CD4-positive, alpha-beta T cell (primary cell): Measurements from ENCODE around the gene ATL3. TPM values are rescaled to one million over a fixed set of nuclear protein-coding genes. Genes with fewer than 3 reads are reported as not detected.

Experiments
- ATAC-seq: fragments of 200-7000 bp; cut with Tn5 transposase; one replicate; pipeline ENCODE4 v1.10.0; 2022; ENCODE audit warnings: mild to moderate bottlenecking; ENCODE audit not compliant: poor library complexity
- CTCF ChIA-PET: fragments of 350-600 bp; sonication (Branson Sonifier 250); formaldehyde crosslinking; loops from one replicate; lab custom pipeline; 2021; ENCODE audit warnings: antibody characterized with exemption, inconsistent platforms; lab: Charles Lee
- POLR2A ChIA-PET: fragments of 350-600 bp; sonication (Branson Sonifier 250); formaldehyde crosslinking; loops from one replicate; lab custom pipeline; 2021; ENCODE audit warnings: antibody characterized with exemption, inconsistent platforms; lab: Charles Lee
- DNase-seq, 14 experiments: peaks; one replicate each; pipeline ENCODE4 v3.0.0-alpha.2; 2013 to 2020; ENCODE audit warnings: mixed read lengths in 2 of 14
- H3K27ac ChIP-seq, 2 donors: one replicate each; pipeline versions ENCODE4 v1.5.1 to v1.7.0; 2013; ENCODE audit warnings: low read length in 2 of 2, low read depth in 1 of 2, mild to moderate bottlenecking in 1 of 2
- H3K27me3 ChIP-seq, 2 experiments: 1 replicate in 1 of 2; 2 replicates in 1 of 2; pipeline versions ENCODE4 v1.6.1 to v1.7.0; 2013; ENCODE audit warnings: low read length in 2 of 2, control low read depth in 1 of 2, mild to moderate bottlenecking in 1 of 2, moderate library complexity in 1 of 2; ENCODE audit not compliant: insufficient read depth in 2 of 2, control insufficient read depth in 1 of 2
- H3K36me3 ChIP-seq: one replicate; pipeline ENCODE4 v1.6.1; 2013; ENCODE audit warnings: low read length, control low read depth; ENCODE audit not compliant: insufficient read depth
- H3K4me1 ChIP-seq: one replicate; pipeline ENCODE4 v1.6.1; 2013; ENCODE audit warnings: low read length, control low read depth; ENCODE audit not compliant: insufficient read depth
- H3K4me3 ChIP-seq: one replicate; pipeline ENCODE4 v1.5.1; 2013; ENCODE audit warnings: mild to moderate bottlenecking, low read length, moderate library complexity
- H3K9me3 ChIP-seq, 2 experiments: 1 replicate in 1 of 2; 2 replicates in 1 of 2; pipeline versions ENCODE4 v1.6.1 to v1.7.0; 2013; ENCODE audit warnings: low read length in 2 of 2, mild to moderate bottlenecking in 2 of 2, control low read depth in 1 of 2, moderate library complexity in 1 of 2; ENCODE audit not compliant: control insufficient read depth in 1 of 2, insufficient read depth in 1 of 2
- H3K27ac Mint-ChIP-seq: one replicate; pipeline ENCODE4 v1.8.0; 2020; ENCODE audit warnings: mixed read lengths
- H3K27me3 Mint-ChIP-seq: one replicate; pipeline ENCODE4 v1.8.0; 2021; ENCODE audit warnings: mixed read lengths
- H3K36me3 Mint-ChIP-seq: one replicate; pipeline ENCODE4 v1.8.0; 2021; ENCODE audit warnings: low read depth, mixed read lengths
- H3K4me1 Mint-ChIP-seq: one replicate; pipeline ENCODE4 v1.8.0; 2021; ENCODE audit warnings: low read depth, mixed read lengths
- H3K4me3 Mint-ChIP-seq: one replicate; pipeline ENCODE4 v1.8.0; 2020; ENCODE audit warnings: mild to moderate bottlenecking, mixed read lengths
- H3K9me3 Mint-ChIP-seq: one replicate; pipeline ENCODE4 v1.8.0; 2020; ENCODE audit warnings: mixed read lengths
- intact Hi-C, 2 experiments: fragments of 100-400 bp; cut with DNase I in 1 of 2; cut with micrococcal nuclease in 1 of 2; formaldehyde crosslinking; loops; one replicate each; pipeline versions ENCODE4 v1.15.1 to v1.9.0; 2023 to 2025; cut with DNase I, micrococcal nuclease
- total RNA-seq, 174 experiments: library from RNA in 2 of 174; stranded (reverse) in 2 of 174; gene quantifications; one replicate each; pipeline ENCODE4 v1.2.3 and lab custom pipeline; 2021 to 2026
- TF ChIP-seq, protein P1 (sequence below): fragments of 200-600 bp; IDR thresholded peaks from one replicate; pipeline ENCODE4 v1.8.0; 2022; ENCODE audit warnings: antibody characterized with exemption, mild to moderate bottlenecking

Gene ATL3
- total RNA-seq, 2 experiments from 2014 or later = 14.5 to 16.5 TPM

GRCh38 chr11:63574856-63575602 is 96.1 kb downstream of the ATL3 start:
- ChIA-PET CTCF (no interaction called here), POLR2A (interaction anchor here (1.5 to 2.6 kb wide), 5 partner anchors 9 to 43 kb away, joined by 5 to 11 read pairs (median 8); partner anchors contain the start of gene PLAAT4)
- DNase-seq = no peak
- peaks cover 4% of the 10 kb centered on the region for H3K36me3 Mint-ChIP-seq
- Histone ChIP-seq H3K4me1 (peaks cover 18% of the 10 kb centered on the region), H3K9me3 (no peaks in the 10 kb centered on the region), H3K4me3 (peak overlapping the region; percentile 41), H3K36me3 (no peaks in the 10 kb centered on the region), H3K27me3 (no peaks in the 10 kb centered on the region), H3K27ac (no peak overlapping the region)
- TF ChIP-seq, protein P1, sequence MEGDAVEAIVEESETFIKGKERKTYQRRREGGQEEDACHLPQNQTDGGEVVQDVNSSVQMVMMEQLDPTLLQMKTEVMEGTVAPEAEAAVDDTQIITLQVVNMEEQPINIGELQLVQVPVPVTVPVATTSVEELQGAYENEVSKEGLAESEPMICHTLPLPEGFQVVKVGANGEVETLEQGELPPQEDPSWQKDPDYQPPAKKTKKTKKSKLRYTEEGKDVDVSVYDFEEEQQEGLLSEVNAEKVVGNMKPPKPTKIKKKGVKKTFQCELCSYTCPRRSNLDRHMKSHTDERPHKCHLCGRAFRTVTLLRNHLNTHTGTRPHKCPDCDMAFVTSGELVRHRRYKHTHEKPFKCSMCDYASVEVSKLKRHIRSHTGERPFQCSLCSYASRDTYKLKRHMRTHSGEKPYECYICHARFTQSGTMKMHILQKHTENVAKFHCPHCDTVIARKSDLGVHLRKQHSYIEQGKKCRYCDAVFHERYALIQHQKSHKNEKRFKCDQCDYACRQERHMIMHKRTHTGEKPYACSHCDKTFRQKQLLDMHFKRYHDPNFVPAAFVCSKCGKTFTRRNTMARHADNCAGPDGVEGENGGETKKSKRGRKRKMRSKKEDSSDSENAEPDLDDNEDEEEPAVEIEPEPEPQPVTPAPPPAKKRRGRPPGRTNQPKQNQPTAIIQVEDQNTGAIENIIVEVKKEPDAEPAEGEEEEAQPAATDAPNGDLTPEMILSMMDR = no peak
- peaks cover 30% of the 10 kb centered on the region for H3K4me1 Mint-ChIP-seq
- intact Hi-C loops = no loop called here
- H3K9me3 Mint-ChIP-seq = no peaks in the 10 kb centered on the region
- H3K27ac Mint-ChIP-seq = peak overlapping the region; percentile 65
- ATAC-seq = no peak
- no peaks in the 10 kb centered on the region for H3K27me3 Mint-ChIP-seq
- peak overlapping the region; percentile 78 for H3K4me3 Mint-ChIP-seq

Other genes starting within 250 kb of the ATL3 start
- under 1 TPM in 1 of 2 experiments, not detected in 1; 0.16 TPM for gene PLAAT5, start 180.2 kb downstream of the ATL3 start, total RNA-seq
- gene LGALS12, start 165.3 kb downstream of the ATL3 start, total RNA-seq = not detected
- gene PLAAT4, start 134.6 kb downstream of the ATL3 start, total RNA-seq = 10 to 100 TPM; 80.4 to 82.4 TPM
- gene PLAAT2, start 108.0 kb downstream of the ATL3 start, total RNA-seq = under 1 TPM; 0.34 to 0.49 TPM
- gene PLAAT3, start 56.9 kb downstream of the ATL3 start, total RNA-seq = 1 to 10 TPM; 2.4 to 3.6 TPM
- gene RTN3, start 10.1 kb upstream of the ATL3 start, total RNA-seq = 10 to 100 TPM; 16.4 to 17.6 TPM
- gene ZFTA, start 97.4 kb upstream of the ATL3 start, total RNA-seq = 1 to 10 TPM in 1 of 2 experiments, under 1 TPM in 1; 0.95 to 1.0 TPM
- gene SPINDOC, start 142.1 kb upstream of the ATL3 start, total RNA-seq = 1 to 10 TPM; 4.0 to 4.8 TPM
- gene MARK2, start 167.7 kb upstream of the ATL3 start, total RNA-seq = 10 to 100 TPM; 18.4 to 21.0 TPM
- not detected for gene RCOR2, start 245.8 kb upstream of the ATL3 start, total RNA-seq